HFFc6 (cell line): ENCODE measurements around the gene IL4I1. TPM values are rescaled to one million over a fixed set of nuclear protein-coding genes. Genes with fewer than 3 reads are reported as not detected.
A peak's percentile ranks its signal among the peaks of the same experiment; 100 is the strongest.

ENCODE experiments used
- DNase-seq: peaks from one replicate; pipeline ENCODE4 v3.0.0-alpha.2; 2018
- H3K27ac Mint-ChIP-seq: 2 replicates; pipeline ENCODE4 v1.8.0; 2020; ENCODE audit warnings: mild to moderate bottlenecking, mixed read lengths
- H3K27me3 Mint-ChIP-seq: 2 replicates; pipeline ENCODE4 v1.8.0; 2021; ENCODE audit warnings: mild to moderate bottlenecking, moderate library complexity, mixed read lengths; ENCODE audit not compliant: insufficient read depth
- H3K36me3 Mint-ChIP-seq: 2 replicates; pipeline ENCODE4 v1.8.0; 2021; ENCODE audit warnings: low read depth, mixed read lengths
- H3K4me1 Mint-ChIP-seq: 2 replicates; pipeline ENCODE4 v1.8.0; 2020; ENCODE audit warnings: low read depth, mixed read lengths
- H3K4me3 Mint-ChIP-seq: 2 replicates; pipeline ENCODE4 v1.8.0; 2020; ENCODE audit warnings: mild to moderate bottlenecking, moderate library complexity, mixed read lengths
- H3K9me3 Mint-ChIP-seq: 2 replicates; pipeline ENCODE4 v1.8.0; 2020; ENCODE audit warnings: mild to moderate bottlenecking, mixed read lengths
- total RNA-seq, 6 experiments: library from RNA; stranded (reverse); fragmentation: NEBNext Ultra II Directional; extraction: Animal tissue kit (Norgen Biotek cat#: 25700); gene quantifications; 2 replicates in 1 of 6; 3 replicates in 5 of 6; pipeline ENCODE4 v1.2.3, GENCODE V29; 2021
- TF ChIP-seq, protein P1 (sequence below): fragments of 200-600 bp; sonication (generic); IDR thresholded peaks from 2 replicates; pipeline ENCODE4 v1.5.0; 2021; ENCODE audit warnings: antibody characterized with exemption, mild to moderate bottlenecking

The IL4I1 gene
- total RNA-seq, 6 experiments from 2014 or later: 0.24 to 0.48 (median 0.41) TPM; not detected in 1

DNA sequence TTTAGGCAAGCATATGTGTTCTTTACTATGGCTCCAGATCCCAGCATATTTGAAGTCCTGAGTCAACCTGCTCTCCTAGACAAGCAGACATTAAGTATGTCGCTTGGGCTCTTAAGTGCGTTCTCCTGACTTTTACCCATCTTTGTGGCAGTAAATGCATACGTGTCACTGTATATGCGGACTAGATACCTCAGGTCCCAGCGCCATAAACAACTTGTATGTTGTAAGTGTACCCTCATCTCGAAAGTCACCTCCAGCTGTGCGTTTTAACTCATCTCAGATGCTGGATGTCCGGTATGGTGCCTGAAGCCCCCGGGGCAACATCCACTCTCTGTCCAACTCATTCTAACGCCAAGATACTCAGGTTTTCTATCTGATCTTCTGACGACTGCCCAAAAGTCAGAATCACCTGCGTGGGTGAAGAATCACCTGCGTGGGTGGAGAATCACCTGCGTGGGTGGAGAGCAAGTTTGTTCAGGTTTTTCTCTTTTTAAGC is 44.0 kb downstream of the IL4I1 start:
- peaks cover 26% of the 10 kb centered on the region for H3K36me3 Mint-ChIP-seq
- DNase-seq: no peak
- TF ChIP-seq, protein P1, sequence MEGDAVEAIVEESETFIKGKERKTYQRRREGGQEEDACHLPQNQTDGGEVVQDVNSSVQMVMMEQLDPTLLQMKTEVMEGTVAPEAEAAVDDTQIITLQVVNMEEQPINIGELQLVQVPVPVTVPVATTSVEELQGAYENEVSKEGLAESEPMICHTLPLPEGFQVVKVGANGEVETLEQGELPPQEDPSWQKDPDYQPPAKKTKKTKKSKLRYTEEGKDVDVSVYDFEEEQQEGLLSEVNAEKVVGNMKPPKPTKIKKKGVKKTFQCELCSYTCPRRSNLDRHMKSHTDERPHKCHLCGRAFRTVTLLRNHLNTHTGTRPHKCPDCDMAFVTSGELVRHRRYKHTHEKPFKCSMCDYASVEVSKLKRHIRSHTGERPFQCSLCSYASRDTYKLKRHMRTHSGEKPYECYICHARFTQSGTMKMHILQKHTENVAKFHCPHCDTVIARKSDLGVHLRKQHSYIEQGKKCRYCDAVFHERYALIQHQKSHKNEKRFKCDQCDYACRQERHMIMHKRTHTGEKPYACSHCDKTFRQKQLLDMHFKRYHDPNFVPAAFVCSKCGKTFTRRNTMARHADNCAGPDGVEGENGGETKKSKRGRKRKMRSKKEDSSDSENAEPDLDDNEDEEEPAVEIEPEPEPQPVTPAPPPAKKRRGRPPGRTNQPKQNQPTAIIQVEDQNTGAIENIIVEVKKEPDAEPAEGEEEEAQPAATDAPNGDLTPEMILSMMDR: no peak
- H3K9me3 Mint-ChIP-seq: peaks cover 11% of the 10 kb centered on the region
- peak overlapping the region; percentile 75; the same call in 1 of the 2 replicates for H3K27ac Mint-ChIP-seq
- peak overlapping the region; percentile 90 for H3K4me3 Mint-ChIP-seq
- peaks cover 43% of the 10 kb centered on the region for H3K4me1 Mint-ChIP-seq
- peaks cover 16% of the 10 kb centered on the region for H3K27me3 Mint-ChIP-seq

DNA sequence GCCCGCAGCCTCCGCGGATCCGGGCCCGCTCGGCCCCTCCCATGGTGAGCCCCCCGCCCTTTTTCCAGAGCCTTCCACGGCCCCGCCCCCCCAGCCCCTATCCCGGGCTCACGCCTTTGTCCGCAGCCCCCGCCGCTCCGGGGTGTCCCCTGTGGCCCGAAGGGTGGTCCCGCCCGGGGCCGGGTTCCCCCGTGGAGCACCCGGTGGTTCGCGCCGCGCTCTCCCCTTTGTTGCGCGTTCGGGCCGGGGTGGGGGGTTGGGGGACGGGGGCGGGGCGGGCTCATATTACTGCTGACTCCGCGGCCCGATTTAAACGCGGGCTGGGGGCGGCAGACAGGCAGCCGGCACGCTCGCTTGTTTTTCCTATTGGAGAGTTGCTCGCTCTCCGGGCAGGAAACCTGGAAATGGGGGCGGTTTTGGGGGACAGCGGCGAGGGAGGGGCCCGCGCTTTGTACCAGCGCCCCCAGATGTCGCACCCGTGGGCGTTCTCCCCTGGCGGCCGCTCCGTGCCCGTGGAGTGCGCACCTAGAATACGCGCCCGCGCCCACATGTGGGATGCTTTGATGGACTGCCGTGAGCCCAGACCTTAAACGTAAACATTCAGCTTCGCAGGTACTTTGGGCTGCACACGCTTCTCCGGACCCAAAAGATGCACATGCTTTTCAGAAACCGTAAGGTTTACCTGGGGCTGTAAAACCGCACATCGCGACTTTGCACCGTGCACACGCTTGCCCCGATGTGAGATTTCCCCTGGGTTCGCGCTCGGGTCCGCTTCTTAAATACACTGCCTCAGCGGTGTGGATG is 45.0 kb downstream of the IL4I1 start:
- Mint-ChIP-seq H3K4me3 (peak overlapping the region; percentile 90), H3K36me3 (peaks cover 26% of the 10 kb centered on the region), H3K27ac (peak overlapping the region; percentile 75), H3K27me3 (peaks cover 11% of the 10 kb centered on the region), H3K4me1 (peaks cover 47% of the 10 kb centered on the region), H3K9me3 (peaks cover 11% of the 10 kb centered on the region)
- TF ChIP-seq, protein P1: peak; percentile 18
- no peak for DNase-seq

DNA sequence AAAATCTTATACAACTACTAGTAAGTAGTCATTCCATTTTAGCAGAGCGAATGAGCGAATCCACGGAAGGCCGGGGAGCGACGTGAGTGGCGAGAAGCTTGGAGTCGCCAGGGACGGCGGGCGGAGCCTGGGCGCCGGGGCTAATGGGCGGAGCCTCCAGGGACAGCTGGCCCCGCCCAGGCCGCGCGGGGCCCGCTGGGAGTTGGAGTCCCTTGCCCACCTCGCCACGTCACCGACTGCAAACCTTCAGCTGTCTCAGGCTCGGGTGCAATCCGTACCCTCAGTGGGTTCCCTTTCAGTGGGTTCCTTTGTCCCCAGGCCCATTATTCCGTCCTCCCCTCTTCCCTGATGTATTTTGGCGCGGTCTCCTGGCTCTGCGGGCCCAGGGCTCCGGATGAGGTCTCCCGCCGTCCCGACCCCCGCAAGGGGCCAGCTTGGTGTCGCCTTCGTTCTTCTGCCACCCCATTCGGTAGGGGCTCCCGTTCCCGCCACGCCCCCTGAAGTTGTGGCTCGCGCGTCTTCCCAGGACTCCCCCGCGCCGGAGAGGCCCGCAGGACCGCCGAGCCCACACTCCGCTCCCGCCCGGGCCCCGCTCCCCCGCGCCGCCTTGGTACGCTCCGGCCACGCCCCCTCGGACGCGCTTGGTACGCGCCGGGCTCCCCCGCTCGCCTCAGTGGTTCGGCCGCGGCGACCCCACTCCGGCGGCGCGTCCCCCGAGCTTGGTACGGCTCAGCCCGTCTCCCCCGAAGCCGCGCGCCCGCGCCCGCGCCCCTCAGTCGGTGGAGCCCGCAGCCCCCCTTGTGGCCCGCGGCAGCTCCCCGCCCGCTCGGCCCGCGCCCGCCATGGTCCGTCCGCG is 46.0 kb downstream of the IL4I1 start, which contains the start of gene PTOV1:
TSS of gene PTOV1 (plus strand) at position 673 of the 856 bp plus-strand sequence.
- peak; percentile 82 for DNase-seq
- TF ChIP-seq, protein P1: no peak
- Mint-ChIP-seq H3K4me1 (peaks cover 47% of the 10 kb centered on the region), H3K36me3 (peaks cover 24% of the 10 kb centered on the region), H3K27ac (peak within 1 kb of the TSS; percentile 97), H3K9me3 (peaks cover 11% of the 10 kb centered on the region), H3K4me3 (peak within 1 kb of the TSS; percentile 90), H3K27me3 (peaks cover 10% of the 10 kb centered on the region)

DNA sequence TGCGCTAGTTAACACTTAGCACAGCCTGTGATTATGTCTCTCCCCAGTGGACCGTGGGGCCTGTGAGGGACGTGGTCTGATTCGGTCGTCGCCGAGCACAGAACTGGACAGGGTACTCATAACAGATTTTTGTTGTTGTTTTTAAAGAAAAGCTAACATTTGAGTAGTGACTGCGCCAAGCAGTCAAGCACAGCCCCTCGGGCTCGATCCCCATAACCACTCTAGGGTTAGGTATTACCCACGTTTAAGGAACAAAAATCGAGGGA is 46.5 kb downstream of the IL4I1 start:
- Mint-ChIP-seq H3K36me3 (peaks cover 19% of the 10 kb centered on the region), H3K27me3 (peaks cover 8% of the 10 kb centered on the region), H3K9me3 (peaks cover 11% of the 10 kb centered on the region), H3K4me1 (peaks cover 47% of the 10 kb centered on the region), H3K4me3 (peak overlapping the region; percentile 90), H3K27ac (peak overlapping the region; percentile 97)
- TF ChIP-seq, protein P1: no peak
- no peak for DNase-seq

DNA sequence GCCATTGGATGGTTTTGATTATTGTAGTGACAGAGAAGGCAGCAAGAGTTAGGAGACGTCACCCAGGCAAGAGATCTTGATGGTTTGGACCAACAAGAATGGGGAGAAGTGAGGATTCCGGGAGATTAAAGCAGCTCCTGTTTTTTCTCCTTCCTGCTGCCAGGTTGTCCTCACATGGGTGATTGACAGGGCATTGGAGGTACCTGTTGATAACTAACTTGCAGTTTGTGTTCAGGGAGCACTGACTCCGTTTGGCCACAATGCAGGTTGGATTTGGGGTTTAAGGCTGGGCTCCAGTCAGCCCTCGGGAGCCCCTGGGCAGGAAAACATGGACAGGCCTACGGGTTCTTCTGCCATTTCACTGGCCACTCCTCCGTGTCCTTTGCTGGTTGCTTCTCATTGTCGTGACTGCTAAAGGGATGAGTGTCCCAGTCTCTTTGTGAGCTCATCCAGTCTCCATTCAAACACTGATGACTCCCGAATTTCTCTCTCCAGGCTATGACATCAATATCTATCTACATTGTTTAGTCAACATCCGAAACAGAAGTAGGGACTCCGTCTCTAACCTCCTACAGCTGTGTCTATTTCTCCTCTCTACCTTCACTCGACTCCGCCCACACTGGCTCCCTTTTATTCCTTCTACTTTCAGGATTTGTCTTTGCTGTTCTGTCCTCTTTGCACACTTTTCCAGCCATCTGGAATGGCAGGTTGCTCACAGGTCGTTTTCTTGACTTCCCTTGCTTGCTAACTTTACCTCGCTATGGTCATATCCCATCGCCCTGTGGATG is 47.1 kb downstream of the IL4I1 start:
- peak overlapping the region; percentile 90 for H3K4me3 Mint-ChIP-seq
- H3K27ac Mint-ChIP-seq: peak overlapping the region; percentile 97
- no peak for DNase-seq
- TF ChIP-seq, protein P1: no peak
- H3K27me3 Mint-ChIP-seq: peaks cover 9% of the 10 kb centered on the region
- H3K9me3 Mint-ChIP-seq: peaks cover 11% of the 10 kb centered on the region
- H3K4me1 Mint-ChIP-seq: peaks cover 47% of the 10 kb centered on the region
- peaks cover 19% of the 10 kb centered on the region for H3K36me3 Mint-ChIP-seq
